Left lung (tissue), 10 donors: ENCODE measurements around the gene JPH2. TPM values are rescaled to one million over a fixed set of nuclear protein-coding genes. Genes with fewer than 3 reads are reported as not detected.

Experiments used
- ATAC-seq: fragments of 200-7000 bp; cut with Tn5 transposase; one replicate; pipeline ENCODE4 v1.9.1; 2020; ENCODE audit warnings: moderate library complexity
- DNase-seq, 4 donors: peaks; one replicate each; pipeline ENCODE4 v3.0.0-alpha.2; 2013 to 2020
- H3K27ac ChIP-seq, 2 donors: fragments of 200-600 bp; sonication (generic) in 1 of 2; one replicate each; pipeline versions ENCODE4 v1.5.0 to v1.8.0; 2020 to 2021
- H3K27me3 ChIP-seq, 2 donors: fragments of 200-600 bp; sonication (generic) in 1 of 2; one replicate each; pipeline versions ENCODE4 v1.5.0 to v1.8.0; 2020 to 2021
- H3K36me3 ChIP-seq, 2 donors: fragments of 200-600 bp; sonication (generic) in 1 of 2; one replicate each; pipeline versions ENCODE4 v1.5.0 to v1.8.0; 2020 to 2021
- H3K4me1 ChIP-seq, 2 donors: fragments of 200-600 bp; one replicate each; pipeline ENCODE4 v1.8.0; 2021
- H3K4me3 ChIP-seq, 2 donors: fragments of 200-600 bp; sonication (generic) in 1 of 2; one replicate each; pipeline versions ENCODE4 v1.5.0 to v1.8.0; 2020 to 2021; ENCODE audit warnings: mild to moderate bottlenecking in 1 of 2
- H3K9me3 ChIP-seq, 2 donors: fragments of 200-600 bp; sonication (generic) in 1 of 2; one replicate each; pipeline versions ENCODE4 v1.5.0 to v1.8.0; 2020 to 2021
- CTCF ChIP-seq, 2 donors: fragments of 200-600 bp; sonication (generic) in 1 of 2; IDR thresholded peaks; one replicate each; pipeline versions ENCODE4 v1.5.0 to v1.8.0; 2021; ENCODE audit warnings: antibody characterized with exemption in 2 of 2
- intact Hi-C, 2 donors: fragments of 100-400 bp; cut with DNase I; formaldehyde crosslinking; loops; one replicate each; pipeline versions ENCODE4 v1.11.2 to v1.14.2; 2022
- polyA plus RNA-seq, 6 donors: library from polyadenylated mRNA; unstranded; fragments of 120-200 nt; gene quantifications; one replicate each; pipeline ENCODE4 v1.2.1, GENCODE V29; 2013; ENCODE audit not compliant: insufficient read length in 6 of 6
- total RNA-seq, 2 donors: library from RNA; stranded (reverse); fragmentation: NEBNext Ultra II Directional; extraction: Animal tissue kit (Norgen Biotek cat#: 25700); gene quantifications; one replicate each; pipeline ENCODE4 v1.2.1, GENCODE V29; 2021
- donor health status: DM: no; HTN: yes; CAD: no.
- donor health status: DM: no; HTN: no; CAD: no.

The JPH2 gene
- total and polyA plus RNA-seq, 8 donors, result 0.83 to 7.4 (median 1.4) TPM

- Histone ChIP-seq H3K9me3 (no peaks in the 10 kb centered on the region), H3K36me3 (no peaks in the 10 kb centered on the region), H3K27ac (no peak overlapping the region), H3K4me1 (no peaks in the 10 kb centered on the region), H3K4me3 (no peak overlapping the region), H3K27me3 (peaks cover 0 to 37% of the 10 kb centered on the region in 2 donors)
- ATAC-seq (no peak), DNase-seq (no peak)
- intact Hi-C loops, result no loop called here
- no peak for TF ChIP-seq CTCF (IDR thresholded peaks at IDR 0.05)
Measured at GRCh38 chr20:44171775-44172571, 15.0 kb downstream of the JPH2 start.

- DNase-seq (no peak), ATAC-seq (no peak)
- intact Hi-C loops, result no loop called here
- Histone ChIP-seq H3K9me3 (no peaks in the 10 kb centered on the region), H3K27ac (no peak overlapping the region), H3K4me1 (no peaks in the 10 kb centered on the region), H3K36me3 (no peaks in the 10 kb centered on the region), H3K27me3 (peaks cover 0 to 37% of the 10 kb centered on the region in 2 donors), H3K4me3 (no peak overlapping the region)
- TF ChIP-seq CTCF (IDR thresholded peaks at IDR 0.05), result no peak
Measured at GRCh38 chr20:44170816-44171410, 16.1 kb downstream of the JPH2 start.

- Histone ChIP-seq H3K36me3 (no peaks in the 10 kb centered on the region), H3K27me3 (peaks cover 0 to 47% of the 10 kb centered on the region in 2 donors), H3K4me3 (no peak overlapping the region), H3K4me1 (no peaks in the 10 kb centered on the region), H3K9me3 (no peaks in the 10 kb centered on the region), H3K27ac (no peak overlapping the region)
- no peak for TF ChIP-seq CTCF (IDR thresholded peaks at IDR 0.05)
- DNase-seq (no peak), ATAC-seq (no peak)
- intact Hi-C loops, result no loop called here
Measured at GRCh38 chr20:44167736-44168135, 19.3 kb downstream of the JPH2 start.

GRCh38 chr20:44166477-44166876 lies 20.5 kb downstream of the JPH2 start:
- TF ChIP-seq CTCF (IDR thresholded peaks at IDR 0.05), result no peak
- H3K36me3 ChIP-seq, result no peaks in the 10 kb centered on the region
- intact Hi-C loops, result no loop called here
- no peaks in the 10 kb centered on the region for H3K4me1 ChIP-seq
- H3K4me3 ChIP-seq, result no peak overlapping the region
- peaks cover 0 to 43% of the 10 kb centered on the region in 2 donors for H3K27me3 ChIP-seq
- H3K9me3 ChIP-seq, result no peaks in the 10 kb centered on the region
- no peak for DNase-seq
- H3K27ac ChIP-seq, result no peak overlapping the region
- no peak for ATAC-seq

GRCh38 chr20:44166008-44166407 lies 21.0 kb downstream of the JPH2 start:
- DNase-seq (no peak), ATAC-seq (no peak)
- H3K9me3 ChIP-seq, result no peaks in the 10 kb centered on the region
- TF ChIP-seq CTCF (IDR thresholded peaks at IDR 0.05), result no peak
- no peak overlapping the region for H3K27ac ChIP-seq
- intact Hi-C loops, result no loop called here
- H3K4me1 ChIP-seq, result no peaks in the 10 kb centered on the region
- H3K4me3 ChIP-seq, result no peak overlapping the region
- H3K36me3 ChIP-seq, result no peaks in the 10 kb centered on the region
- peaks cover 0 to 43% of the 10 kb centered on the region in 2 donors for H3K27me3 ChIP-seq
